Measurements from ENCODE around the gene GIPC2.
A peak's percentile ranks its signal among the peaks of the same experiment; 100 is the strongest.

GIPC2 gene

GRCh38 chr1:78156805-78157521, 111.2 kb downstream of the GIPC2 start:
- no peak overlapping the region for H3K27ac ChIP-seq (replicated peaks)
- H3K27me3 ChIP-seq (ENCODE audit: insufficient read depth, poor library complexity, severe bottlenecking): peaks cover 4% of the 10 kb centered on the region
- no peak for DNase-seq (ENCODE audit: low read depth in 1 of 2, low spot score in 1 of 2)
- H3K4me3 ChIP-seq (replicated peaks; ENCODE audit: insufficient read depth, low read length): no peak overlapping the region
- no peak for TF ChIP-seq POLR2AphosphoS5 (IDR thresholded peaks at IDR 0.05; ENCODE audit: low read depth)

DNA sequence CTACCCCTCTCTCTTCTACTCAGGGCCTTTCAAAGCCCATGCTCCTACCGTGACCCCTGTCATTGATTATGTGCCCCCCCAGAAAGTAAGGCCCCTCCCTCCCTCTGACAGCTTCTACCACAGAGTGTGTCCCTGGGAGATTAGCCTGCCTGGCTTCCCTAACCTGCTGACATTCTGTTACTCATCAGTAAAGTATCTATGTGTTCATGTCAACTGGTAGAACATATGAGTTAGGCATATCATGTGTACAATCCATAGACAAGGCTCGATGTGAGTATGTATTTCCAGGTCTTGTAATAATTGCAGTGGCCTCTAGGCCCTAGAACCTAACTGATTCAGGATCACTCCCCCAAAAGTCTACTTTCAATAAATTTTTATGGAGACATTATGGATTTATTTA, 120.0 kb downstream of the GIPC2 start:
- Histone ChIP-seq H3K27ac (replicated peaks) (no peak overlapping the region), H3K4me3 (replicated peaks; ENCODE audit: insufficient read depth, low read length) (no peak overlapping the region), H3K27me3 (ENCODE audit: insufficient read depth, poor library complexity, severe bottlenecking) (no peaks in the 10 kb centered on the region)
- no peak for TF ChIP-seq POLR2AphosphoS5 (IDR thresholded peaks at IDR 0.05; ENCODE audit: low read depth)
- no peak for TF ChIP-seq REST (IDR thresholded peaks at IDR 0.05; ENCODE audit: insufficient replicate concordance, low read depth)
- no peak for TF ChIP-seq SPI1 (IDR thresholded peaks at IDR 0.05; ENCODE audit: borderline replicate concordance, low read depth)
- TF ChIP-seq GABPA (IDR thresholded peaks at IDR 0.05; ENCODE audit: low read depth): no peak
- TF ChIP-seq, protein P1, sequence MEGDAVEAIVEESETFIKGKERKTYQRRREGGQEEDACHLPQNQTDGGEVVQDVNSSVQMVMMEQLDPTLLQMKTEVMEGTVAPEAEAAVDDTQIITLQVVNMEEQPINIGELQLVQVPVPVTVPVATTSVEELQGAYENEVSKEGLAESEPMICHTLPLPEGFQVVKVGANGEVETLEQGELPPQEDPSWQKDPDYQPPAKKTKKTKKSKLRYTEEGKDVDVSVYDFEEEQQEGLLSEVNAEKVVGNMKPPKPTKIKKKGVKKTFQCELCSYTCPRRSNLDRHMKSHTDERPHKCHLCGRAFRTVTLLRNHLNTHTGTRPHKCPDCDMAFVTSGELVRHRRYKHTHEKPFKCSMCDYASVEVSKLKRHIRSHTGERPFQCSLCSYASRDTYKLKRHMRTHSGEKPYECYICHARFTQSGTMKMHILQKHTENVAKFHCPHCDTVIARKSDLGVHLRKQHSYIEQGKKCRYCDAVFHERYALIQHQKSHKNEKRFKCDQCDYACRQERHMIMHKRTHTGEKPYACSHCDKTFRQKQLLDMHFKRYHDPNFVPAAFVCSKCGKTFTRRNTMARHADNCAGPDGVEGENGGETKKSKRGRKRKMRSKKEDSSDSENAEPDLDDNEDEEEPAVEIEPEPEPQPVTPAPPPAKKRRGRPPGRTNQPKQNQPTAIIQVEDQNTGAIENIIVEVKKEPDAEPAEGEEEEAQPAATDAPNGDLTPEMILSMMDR (IDR thresholded peaks at IDR 0.05; ENCODE audit: insufficient read depth, low read length): no peak
- no peak for DNase-seq (ENCODE audit: low read depth in 1 of 2, low spot score in 1 of 2)

GRCh38 chr1:78168306-78168705, 122.5 kb downstream of the GIPC2 start:
- TF ChIP-seq GABPA (IDR thresholded peaks at IDR 0.05; ENCODE audit: low read depth): no peak
- peak; percentile 57 for TF ChIP-seq SPI1 (IDR thresholded peaks at IDR 0.05; ENCODE audit: borderline replicate concordance, low read depth)
- TF ChIP-seq, protein P1 (IDR thresholded peaks at IDR 0.05; ENCODE audit: insufficient read depth, low read length): no peak
- H3K27ac ChIP-seq (replicated peaks): no peak overlapping the region
- H3K4me3 ChIP-seq (replicated peaks; ENCODE audit: insufficient read depth, low read length): no peak overlapping the region
- no peaks in the 10 kb centered on the region for H3K27me3 ChIP-seq (ENCODE audit: insufficient read depth, poor library complexity, severe bottlenecking)
- DNase-seq (ENCODE audit: low read depth in 1 of 2, low spot score in 1 of 2): no peak

- TF ChIP-seq POLR2AphosphoS5 (IDR thresholded peaks at IDR 0.05; ENCODE audit: low read depth): no peak
- TF ChIP-seq REST (IDR thresholded peaks at IDR 0.05; ENCODE audit: insufficient replicate concordance, low read depth): no peak
- no peak for TF ChIP-seq GABPA (IDR thresholded peaks at IDR 0.05; ENCODE audit: low read depth)
- TF ChIP-seq, protein P1 (IDR thresholded peaks at IDR 0.05; ENCODE audit: insufficient read depth, low read length): no peak
- no peak for TF ChIP-seq SPI1 (IDR thresholded peaks at IDR 0.05; ENCODE audit: borderline replicate concordance, low read depth)
- Histone ChIP-seq H3K4me3 (replicated peaks; ENCODE audit: insufficient read depth, low read length) (no peak overlapping the region), H3K27me3 (ENCODE audit: insufficient read depth, poor library complexity, severe bottlenecking) (no peaks in the 10 kb centered on the region), H3K27ac (replicated peaks) (no peak overlapping the region)
- DNase-seq (ENCODE audit: low read depth in 1 of 2, low spot score in 1 of 2): no peak
Observed at GRCh38 chr1:78170859-78171258, 125.1 kb downstream of the GIPC2 start.
